ENCODE data around the gene CFAP157. TPM values are rescaled to one million over a fixed set of nuclear protein-coding genes. Genes with fewer than 3 reads are reported as not detected.
A peak's percentile ranks its signal among the peaks of the same experiment; 100 is the strongest.
"Not testable (repeated sequence)": the region's sequence is repeated elsewhere in the genome, so short reads cannot be mapped to it uniquely, and the experiment has no call there.

CFAP157 gene
- total RNA-seq, 2 experiments from 2014 or later = 0.10 TPM; not detected in 1

- Mint-ChIP-seq H3K4me1 (ENCODE audit: low read depth) (no peaks in the 10 kb centered on the region), H3K27me3 (no peaks in the 10 kb centered on the region), H3K4me3 (no peak overlapping the region), H3K9me3 (no peaks in the 10 kb centered on the region), H3K27ac (peak overlapping the region; percentile 46), H3K36me3 (peaks cover 28% of the 10 kb centered on the region)
- POLR2A ChIA-PET = interaction anchor here (1.0 to 1.8 kb wide), 5 partner anchors 10 to 34 kb away, joined by 3 to 6 read pairs (median 5); partner anchors contain the start of genes SH2D3C and TOR2A
- DNase-seq = no peak
- CTCF ChIA-PET = interaction anchor here (0.7 to 4.0 kb wide), 4 partner anchors 9 to 125 kb away, joined by 3 to 23 read pairs (median 8); partner anchors contain the start of gene TOR2A
- intact Hi-C loops (cut with micrococcal nuclease) = no loop called here
These were observed 37.8 kb downstream of the CFAP157 start for GRCh38 chr9:127744398-127745110.

GRCh38 chr9:127746959-127747569, 40.3 kb downstream of the CFAP157 start:
- Mint-ChIP-seq H3K9me3 (no peaks in the 10 kb centered on the region), H3K27me3 (no peaks in the 10 kb centered on the region), H3K4me1 (ENCODE audit: low read depth) (no peaks in the 10 kb centered on the region), H3K4me3 (no peak overlapping the region), H3K27ac (no peak overlapping the region), H3K36me3 (peaks cover 31% of the 10 kb centered on the region)
- intact Hi-C loops (cut with micrococcal nuclease) = no loop called here
- CTCF ChIA-PET = interaction anchor here (1.0 kb wide), 1 partner anchor 122 kb away, joined by 3 read pairs; no protein-coding TSS in a partner anchor
- DNase-seq = no peak
- POLR2A ChIA-PET = no interaction called here

- DNase-seq = no peak
- Mint-ChIP-seq H3K27me3 (no peaks in the 10 kb centered on the region), H3K9me3 (no peaks in the 10 kb centered on the region), H3K4me3 (no peak overlapping the region), H3K36me3 (peaks cover 26% of the 10 kb centered on the region), H3K4me1 (ENCODE audit: low read depth) (no peaks in the 10 kb centered on the region), H3K27ac (no peak overlapping the region)
- POLR2A ChIA-PET = no interaction called here
- CTCF ChIA-PET = no interaction called here
- intact Hi-C loops (cut with micrococcal nuclease) = no loop called here
These were observed 42.5 kb downstream of the CFAP157 start for GRCh38 chr9:127749090-127749787.

GRCh38 chr9:127751269-127752054, 44.7 kb downstream of the CFAP157 start:
- Mint-ChIP-seq H3K36me3 (peaks cover 26% of the 10 kb centered on the region), H3K27me3 (no peaks in the 10 kb centered on the region), H3K4me1 (ENCODE audit: low read depth) (no peaks in the 10 kb centered on the region), H3K4me3 (no peak overlapping the region), H3K9me3 (no peaks in the 10 kb centered on the region), H3K27ac (no peak overlapping the region)
- ChIA-PET POLR2A (no interaction called here), CTCF (interaction anchor here (0.6 to 1.4 kb wide), 2 partner anchors 17 to 118 kb away, joined by 3 to 4 read pairs; partner anchors contain the start of gene TOR2A)
- intact Hi-C loops (cut with micrococcal nuclease) = no loop called here
- DNase-seq = no peak

GRCh38 chr9:127753148-127753547, 46.4 kb downstream of the CFAP157 start:
- no peak overlapping the region for H3K4me3 Mint-ChIP-seq
- H3K27ac Mint-ChIP-seq = no peak overlapping the region
- POLR2A ChIA-PET = no interaction called here
- intact Hi-C loops (cut with micrococcal nuclease) = no loop called here
- H3K36me3 Mint-ChIP-seq = peaks cover 17% of the 10 kb centered on the region
- no peaks in the 10 kb centered on the region for H3K9me3 Mint-ChIP-seq
- CTCF ChIA-PET = interaction anchor here (1.1 kb wide), 1 partner anchor 13 kb away, joined by 3 read pairs; no protein-coding TSS in a partner anchor
- H3K4me1 Mint-ChIP-seq (ENCODE audit: low read depth) = no peaks in the 10 kb centered on the region
- no peaks in the 10 kb centered on the region for H3K27me3 Mint-ChIP-seq
- DNase-seq = no peak

GRCh38 chr9:127753622-127754021, 46.8 kb downstream of the CFAP157 start:
- Mint-ChIP-seq H3K9me3 (no peaks in the 10 kb centered on the region), H3K4me1 (ENCODE audit: low read depth) (no peaks in the 10 kb centered on the region), H3K27me3 (no peaks in the 10 kb centered on the region), H3K4me3 (no peak overlapping the region), H3K27ac (no peak overlapping the region), H3K36me3 (peaks cover 19% of the 10 kb centered on the region)
- ChIA-PET CTCF (interaction anchor here (0.6 to 1.1 kb wide), 2 partner anchors 12 to 289 kb away, joined by 3 read pairs; no protein-coding TSS in a partner anchor), POLR2A (no interaction called here)
- intact Hi-C loops (cut with micrococcal nuclease) = no loop called here
- no peak for DNase-seq

GRCh38 chr9:127754099-127755060, 47.6 kb downstream of the CFAP157 start:
- H3K27me3 Mint-ChIP-seq = no peaks in the 10 kb centered on the region
- H3K36me3 Mint-ChIP-seq = peaks cover 18% of the 10 kb centered on the region
- H3K4me3 Mint-ChIP-seq = no peak overlapping the region
- DNase-seq = no peak
- ChIA-PET CTCF (interaction anchor here (0.6 to 1.1 kb wide), 2 partner anchors 11 to 290 kb away, joined by 3 read pairs; no protein-coding TSS in a partner anchor), POLR2A (no interaction called here)
- H3K9me3 Mint-ChIP-seq = no peaks in the 10 kb centered on the region
- no peak overlapping the region for H3K27ac Mint-ChIP-seq
- H3K4me1 Mint-ChIP-seq (ENCODE audit: low read depth) = no peaks in the 10 kb centered on the region
- intact Hi-C loops (cut with micrococcal nuclease) = no loop called here

- DNase-seq = no peak
- Mint-ChIP-seq H3K27ac (no peak overlapping the region), H3K27me3 (no peaks in the 10 kb centered on the region), H3K4me3 (no peak overlapping the region), H3K9me3 (no peaks in the 10 kb centered on the region), H3K4me1 (ENCODE audit: low read depth) (no peaks in the 10 kb centered on the region), H3K36me3 (peaks cover 13% of the 10 kb centered on the region)
- CTCF ChIA-PET = interaction anchor here (0.8 kb wide), 1 partner anchor 21 kb away, joined by 3 read pairs; the partner anchor contains the start of gene TOR2A
- POLR2A ChIA-PET = interaction anchor here (1.2 kb wide), 1 partner anchor 12 kb away, joined by 5 read pairs; no protein-coding TSS in a partner anchor
- intact Hi-C loops (cut with micrococcal nuclease) = no loop called here
These were observed 48.6 kb downstream of the CFAP157 start for GRCh38 chr9:127755061-127756060.

- intact Hi-C loops (cut with micrococcal nuclease) = no loop called here
- Mint-ChIP-seq H3K27me3 (no peaks in the 10 kb centered on the region), H3K36me3 (peaks cover 7% of the 10 kb centered on the region), H3K4me3 (no peak overlapping the region), H3K4me1 (ENCODE audit: low read depth) (no peaks in the 10 kb centered on the region), H3K27ac (no peak overlapping the region), H3K9me3 (no peaks in the 10 kb centered on the region)
- CTCF ChIA-PET = interaction anchor here (0.7 to 1.4 kb wide), 2 partner anchors 165 to 230 kb away, joined by 3 read pairs; no protein-coding TSS in a partner anchor
- POLR2A ChIA-PET = interaction anchor here (0.7 to 1.2 kb wide), 2 partner anchors 13 to 148 kb away, joined by 4 to 5 read pairs; no protein-coding TSS in a partner anchor
- DNase-seq = no peak
These were observed 49.4 kb downstream of the CFAP157 start for GRCh38 chr9:127756233-127756632.

- ChIA-PET CTCF (interaction anchor here (1.4 kb wide), 1 partner anchor 164 kb away, joined by 3 read pairs; no protein-coding TSS in a partner anchor), POLR2A (interaction anchor here (0.7 kb wide), 1 partner anchor 147 kb away, joined by 4 read pairs; no protein-coding TSS in a partner anchor)
- intact Hi-C loops (cut with micrococcal nuclease); H3K27ac Mint-ChIP-seq; H3K9me3 Mint-ChIP-seq; DNase-seq; H3K36me3 Mint-ChIP-seq; H3K4me1 Mint-ChIP-seq (ENCODE audit: low read depth); H3K4me3 Mint-ChIP-seq; H3K27me3 Mint-ChIP-seq: not testable (repeated sequence)
These were observed 50.0 kb downstream of the CFAP157 start for GRCh38 chr9:127756776-127757175.

Data from activated CD4-positive, alpha-beta memory T cell treated with anti-CD3 and anti-CD28 coated beads for 36 hours (primary cell).